GM18868 (cell line): Measurements from ENCODE around the gene PTGFRN.
"Not testable (repeated sequence)": the region's sequence is repeated elsewhere in the genome, so short reads cannot be mapped to it uniquely, and the experiment has no call there.

Experiments
- ATAC-seq: cut with Tn5 transposase; IDR thresholded peaks from one replicate; pipeline ENCODE4 v1.9.1; 2021; ENCODE audit warnings: mild to moderate bottlenecking, moderate library complexity; ENCODE audit not compliant: unreplicated experiment

The PTGFRN gene

DNA sequence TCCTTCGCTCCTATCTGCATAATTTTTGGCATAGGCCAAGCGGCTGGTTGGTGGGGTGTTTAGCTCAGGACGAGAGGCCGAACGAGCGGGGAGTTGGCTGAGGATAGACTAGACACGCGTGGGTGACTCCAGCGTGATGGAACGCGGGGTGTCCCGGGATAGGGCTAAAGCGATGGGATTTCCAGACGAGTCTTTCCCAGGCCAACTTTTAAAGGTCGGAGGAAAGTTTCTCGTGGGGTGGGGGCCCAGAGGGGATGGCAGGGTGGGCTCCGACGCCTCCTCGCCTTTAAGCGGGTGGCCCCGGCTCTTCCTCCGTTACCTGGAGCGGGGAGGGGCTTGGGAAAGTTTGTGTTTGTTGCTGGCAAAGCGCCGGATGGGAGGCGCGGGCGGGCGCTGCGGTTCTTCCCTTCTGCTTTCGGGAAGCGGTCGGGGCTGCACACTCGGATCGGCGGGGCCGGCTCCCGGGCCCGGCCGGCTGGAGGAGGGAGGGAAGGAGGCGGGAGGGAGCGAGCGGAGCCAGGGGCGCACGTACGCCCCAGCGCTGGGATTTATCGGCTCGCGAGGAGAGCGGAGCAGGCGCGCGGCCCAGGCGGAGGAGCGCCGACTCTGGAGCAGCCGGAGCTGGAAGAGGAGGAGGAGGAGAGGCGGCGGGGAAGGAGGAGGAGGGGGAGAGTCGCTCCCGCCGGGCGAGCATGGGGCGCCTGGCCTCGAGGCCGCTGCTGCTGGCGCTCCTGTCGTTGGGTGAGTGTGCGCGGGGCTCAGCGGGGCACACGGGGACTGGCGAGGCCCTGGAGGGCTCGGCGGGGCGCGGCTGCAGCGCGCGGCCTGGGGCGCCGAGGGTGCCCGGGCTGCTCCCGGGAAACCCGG lies at the start of gene PTGFRN:
TSS of gene PTGFRN (plus strand) at position 405 of the 867 bp plus-strand sequence. CDS start at position 693, 288 bp downstream.
- no peak for ATAC-seq

DNA sequence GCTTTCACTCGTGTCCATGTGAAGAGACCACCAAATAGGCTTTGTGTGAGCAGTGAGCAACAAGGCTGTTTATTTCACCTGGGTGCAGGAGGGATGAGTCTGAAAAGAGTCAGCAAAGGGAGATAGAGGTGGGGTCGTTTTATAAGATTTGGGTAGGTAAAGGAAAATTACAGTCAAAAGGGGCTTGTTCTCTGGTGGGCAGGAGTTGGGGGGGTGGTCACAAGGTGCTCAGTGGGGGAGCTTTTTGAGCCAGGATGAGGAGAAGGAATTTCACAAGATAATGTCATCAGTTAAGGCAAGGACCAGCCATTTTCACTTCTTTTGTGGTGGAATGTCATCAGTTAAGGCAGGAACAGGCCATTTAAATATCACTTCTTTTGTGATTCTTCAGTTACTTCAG lies 49.5 kb upstream of the PTGFRN start:
- not testable (repeated sequence) for ATAC-seq

GRCh38 chr1:116861137-116861536 lies 48.6 kb upstream of the PTGFRN start:
- no peak for ATAC-seq

GRCh38 chr1:116863031-116863430 lies 46.7 kb upstream of the PTGFRN start:
- ATAC-seq = not testable (repeated sequence)

DNA sequence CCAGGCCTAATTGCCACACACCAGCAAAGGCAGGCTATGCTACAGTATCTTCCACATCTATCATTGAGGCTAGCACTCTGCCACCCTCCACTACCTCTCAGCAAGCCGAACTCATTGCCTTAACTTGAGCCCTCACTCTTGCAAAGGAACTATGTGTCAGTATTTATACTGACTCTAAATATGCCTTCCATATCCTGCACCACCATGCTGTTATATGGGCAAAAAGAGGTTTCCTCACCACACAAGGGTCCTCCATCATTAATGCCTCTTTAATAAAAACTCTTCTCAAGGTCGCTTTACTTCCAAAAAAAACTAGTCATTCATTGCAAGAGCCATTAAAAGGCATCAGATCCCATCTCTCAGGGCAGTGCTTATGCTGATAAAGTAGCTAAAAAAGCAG lies 43.2 kb upstream of the PTGFRN start:
- not testable (repeated sequence) for ATAC-seq

DNA sequence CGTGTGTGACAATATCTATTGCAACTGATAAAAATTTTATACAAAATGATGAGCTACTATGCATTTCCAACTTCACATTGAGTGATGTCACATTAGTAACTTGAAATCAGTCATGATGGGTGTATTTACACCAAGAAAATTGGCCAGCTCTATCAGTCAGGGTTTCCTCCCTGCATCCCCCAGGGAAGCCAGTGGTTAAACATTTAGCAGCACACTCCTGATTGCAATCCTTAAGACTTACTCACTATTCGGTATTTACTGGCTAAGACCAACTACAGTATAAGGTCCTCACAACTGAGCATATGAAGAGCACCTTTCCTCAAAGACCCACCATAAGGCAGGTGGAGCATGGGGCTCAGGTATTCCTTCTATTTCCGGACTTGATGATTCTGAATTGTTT lies 41.3 kb upstream of the PTGFRN start:
- no peak for ATAC-seq

GRCh38 chr1:116869611-116870010 lies 40.1 kb upstream of the PTGFRN start:
- ATAC-seq = no peak

DNA sequence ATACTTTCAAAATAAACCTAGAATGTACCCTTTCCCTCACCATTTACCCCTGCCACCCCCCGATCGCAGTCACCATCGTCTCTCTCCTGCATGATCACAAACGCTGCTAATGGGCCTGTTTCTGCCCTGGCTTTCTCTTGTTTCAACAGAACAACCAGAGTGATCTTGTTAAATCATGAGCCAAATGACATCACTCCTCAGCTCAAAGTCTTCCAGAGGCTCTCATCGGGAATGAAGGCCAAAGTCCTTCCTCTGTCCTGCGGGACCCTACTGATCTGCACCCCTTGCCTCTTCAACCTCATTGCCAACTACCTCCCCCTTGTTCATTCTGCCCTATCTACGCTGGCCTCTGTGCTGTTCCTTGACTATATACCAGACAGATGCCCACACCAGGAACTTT lies 39.4 kb upstream of the PTGFRN start:
- ATAC-seq = no peak

GRCh38 chr1:116871779-116872146 lies 38.0 kb upstream of the PTGFRN start:
- no peak for ATAC-seq

GRCh38 chr1:116873680-116874271 lies 35.9 kb upstream of the PTGFRN start:
- ATAC-seq = no peak

GRCh38 chr1:116874733-116875249 lies 34.9 kb upstream of the PTGFRN start:
- ATAC-seq = no peak

DNA sequence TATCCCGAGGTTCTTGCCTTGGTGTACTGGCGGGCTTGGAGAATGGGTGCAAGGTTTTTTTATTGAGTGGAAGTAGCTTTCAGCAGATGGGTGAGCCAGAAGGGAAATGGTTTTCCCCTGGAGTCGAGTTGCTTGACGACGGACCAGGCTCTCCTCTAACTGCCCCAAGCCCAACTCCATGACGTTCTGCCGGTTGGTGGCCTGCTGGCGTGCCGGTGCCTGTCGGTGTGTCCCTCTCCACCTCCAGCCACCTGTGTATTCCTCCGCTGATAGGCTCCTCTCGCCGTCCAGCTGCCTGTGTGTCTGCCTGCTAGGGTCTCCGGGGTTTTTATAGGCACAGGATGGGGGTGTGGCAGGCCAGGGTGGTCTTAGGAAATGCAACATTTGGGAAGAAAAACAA lies 34.3 kb upstream of the PTGFRN start:
- no peak for ATAC-seq

DNA sequence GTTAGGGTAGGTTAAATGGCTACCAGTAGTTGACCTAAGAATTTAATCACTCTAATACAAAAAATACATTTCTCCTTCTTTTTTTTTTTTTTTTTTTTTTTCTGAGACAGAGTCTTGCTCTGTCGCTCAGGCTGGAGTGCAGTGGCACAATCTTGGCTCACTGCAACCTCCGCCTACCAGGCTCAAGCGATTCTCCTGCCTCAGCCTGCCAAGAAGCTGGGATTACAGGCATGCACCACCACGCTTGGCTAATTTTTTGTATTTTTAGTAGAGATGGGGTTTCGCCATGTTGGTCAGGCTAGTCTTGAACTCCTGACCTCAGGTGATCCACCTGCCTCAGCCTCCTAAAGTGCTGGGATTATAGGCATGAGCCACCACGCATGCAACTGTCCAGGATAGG lies 33.8 kb upstream of the PTGFRN start:
- not testable (repeated sequence) for ATAC-seq

GRCh38 chr1:116877141-116877818 lies 32.4 kb upstream of the PTGFRN start:
- ATAC-seq = no peak

- peak; percentile 52 for ATAC-seq
Measured at GRCh38 chr1:116878804-116879477, 30.8 kb upstream of the PTGFRN start.

- ATAC-seq = no peak
Measured at GRCh38 chr1:116879478-116880133, 30.1 kb upstream of the PTGFRN start.

- no peak for ATAC-seq
Measured at GRCh38 chr1:116880917-116881316, 28.8 kb upstream of the PTGFRN start.

DNA sequence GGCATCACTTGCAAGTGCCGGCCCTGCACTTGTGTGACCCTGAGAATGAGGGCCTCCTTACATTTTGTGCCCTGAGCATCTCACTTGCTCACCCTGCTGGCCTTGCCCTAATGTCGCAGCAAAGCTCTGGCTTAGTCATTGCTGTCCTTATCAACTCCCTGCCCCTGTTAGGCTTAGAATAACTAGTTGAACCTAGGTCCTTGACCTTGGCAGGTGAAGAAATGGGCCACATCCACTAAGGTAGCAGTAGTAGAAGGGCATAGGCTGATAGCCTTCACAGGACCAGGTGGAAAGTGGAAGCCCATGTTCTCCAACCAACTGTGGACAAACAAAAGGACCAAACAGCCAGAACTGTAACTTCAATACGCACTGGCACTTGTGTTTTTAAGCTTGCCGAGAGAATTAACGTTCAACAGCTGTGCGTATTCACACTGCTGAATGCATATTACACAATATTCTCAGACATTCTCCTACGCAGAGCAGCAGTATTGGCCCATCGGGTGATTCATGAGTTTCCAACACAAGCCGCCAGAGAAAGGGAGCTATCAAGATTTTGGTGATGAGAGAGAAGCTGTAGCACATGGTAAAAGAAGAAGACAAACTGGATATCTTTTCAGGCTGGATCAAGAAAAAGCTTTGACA lies 27.7 kb upstream of the PTGFRN start:
- ATAC-seq = no peak

DNA sequence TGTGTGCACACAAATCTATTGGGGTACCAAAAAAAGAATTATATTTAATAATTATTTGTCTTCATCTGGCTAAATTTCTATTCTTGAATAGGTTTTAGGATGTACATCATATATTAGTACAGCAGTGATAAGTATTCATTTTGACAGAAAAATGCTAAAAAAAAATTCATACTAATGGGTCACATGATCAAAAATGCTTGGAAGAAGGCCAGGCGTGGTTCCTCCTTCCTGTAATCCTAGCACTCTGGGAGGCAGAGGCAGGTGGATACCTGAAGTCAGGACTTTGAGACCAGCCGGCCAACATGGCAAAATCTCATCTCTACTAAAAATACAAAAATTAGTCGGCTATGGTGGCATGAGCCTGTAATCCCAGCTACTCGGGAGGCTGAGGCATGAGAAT lies 26.9 kb upstream of the PTGFRN start:
- ATAC-seq = no peak

GRCh38 chr1:116886291-116886878 lies 23.3 kb upstream of the PTGFRN start:
- ATAC-seq = no peak
